ENCODE measurements around the gene TFIP11. TPM values are rescaled to one million over a fixed set of nuclear protein-coding genes. Genes with fewer than 3 reads are reported as not detected.
A peak's percentile ranks its signal among the peaks of the same experiment; 100 is the strongest.

TFIP11 gene
- total and polyA plus RNA-seq, 2 donors (not counting 1 experiment from before 2014, with no cell fraction given), result 33.5 to 82.8 TPM

- Histone ChIP-seq H3K27me3 (replicated peaks in 1 of 4; ENCODE audit: control extremely low read depth in 1 of 4, control insufficient read depth in 3 of 4, insufficient read depth in 4 of 4, low read length in 3 of 4) (no peaks in the 10 kb centered on the region), H3K4me2 (replicated peaks; ENCODE audit: low read depth, low read length, poor library complexity, severe bottlenecking) (peak overlapping the region; percentile 7), H3K36me3 (replicated peaks in 1 of 2; ENCODE audit: control extremely low read depth in 1 of 2, control insufficient read depth in 1 of 2, extremely low read depth in 1 of 2, insufficient read depth in 2 of 2, low read length in 1 of 2) (peaks cover 0 to 13% of the 10 kb centered on the region in 2 experiments), H4K20me1 (ENCODE audit: control insufficient read depth, insufficient read depth, low read length, poor library complexity, severe bottlenecking) (no peaks in the 10 kb centered on the region), H3K4me3 (ENCODE audit: control extremely low read depth in 1 of 5, extremely low read depth in 1 of 5, insufficient read depth in 1 of 5, low read depth in 2 of 5, low read length in 4 of 5) (no peak overlapping the region), H3K79me2 (ENCODE audit: control insufficient read depth, insufficient read depth, low read length) (peaks cover 57% of the 10 kb centered on the region), H2AFZ (ENCODE audit: insufficient read depth, low read depth, low read length, poor library complexity, severe bottlenecking) (no peak overlapping the region), H3K9me3 (ENCODE audit: control extremely low read depth in 1 of 3, control insufficient read depth in 2 of 3, insufficient read depth in 1 of 3, low read length in 2 of 3) (no peaks in the 10 kb centered on the region), H3K4me1 (ENCODE audit: control insufficient read depth in 2 of 2, insufficient read depth in 2 of 2, low read length in 2 of 2) (peaks cover 50 to 61% of the 10 kb centered on the region in 2 donors), H3K27ac (ENCODE audit: low read length in 2 of 2) (peak overlapping the region; percentile 72 to 90), H3K9ac (ENCODE audit: low read length) (no peak overlapping the region)
- POLR2A ChIA-PET, result interaction anchor here (0.6 kb wide), 1 partner anchor 182 kb away, joined by 3 read pairs; no protein-coding TSS in a partner anchor
- DNase-seq (no peak), ATAC-seq (ENCODE audit: low read depth) (no peak)
- peaks cover 79% of the 10 kb centered on the region for H3K4me1 Mint-ChIP-seq
- H3K27ac Mint-ChIP-seq, result peak overlapping the region; percentile 97
- CTCF ChIA-PET, result interaction anchor here (0.7 to 2.0 kb wide), 8 partner anchors 19 to 190 kb away, joined by 3 to 8 read pairs (median 3); no protein-coding TSS in a partner anchor
- TF ChIP-seq CTCF (IDR thresholded peaks at IDR 0.05), result no peak
- TF ChIP-seq EZH2 (IDR thresholded peaks at IDR 0.05; ENCODE audit: borderline replicate concordance, insufficient read depth, low read depth, low read length, poor library complexity, severe bottlenecking), result no peak
- intact Hi-C loops (cut with micrococcal nuclease), result loop anchor here (2.0 kb wide), 1 partner anchor 21 kb away; no protein-coding TSS in a partner anchor
- peak overlapping the region; percentile 94 for H3K4me3 Mint-ChIP-seq
- no peaks in the 10 kb centered on the region for H3K27me3 Mint-ChIP-seq
- no peaks in the 10 kb centered on the region for H3K9me3 Mint-ChIP-seq (ENCODE audit: insufficient read depth)
- 38% methylated on average over 3 of the region's 4 CpGs for WGBS (ENCODE audit: insufficient coverage)
These were observed 30.6 kb downstream of the TFIP11 start for GRCh38 chr22:26481694-26482093.

GRCh38 chr22:26481112-26481693 lies 31.1 kb downstream of the TFIP11 start:
- Mint-ChIP-seq H3K4me3 (peak overlapping the region; percentile 94), H3K27ac (peak overlapping the region; percentile 97), H3K27me3 (no peaks in the 10 kb centered on the region), H3K4me1 (peaks cover 79% of the 10 kb centered on the region), H3K9me3 (ENCODE audit: insufficient read depth) (no peaks in the 10 kb centered on the region)
- TF ChIP-seq CTCF (IDR thresholded peaks at IDR 0.05), result no peak
- TF ChIP-seq EZH2 (IDR thresholded peaks at IDR 0.05; ENCODE audit: borderline replicate concordance, insufficient read depth, low read depth, low read length, poor library complexity, severe bottlenecking), result no peak
- peaks cover 0 to 18% of the 10 kb centered on the region in 2 experiments for H3K36me3 ChIP-seq (replicated peaks in 1 of 2; ENCODE audit: control extremely low read depth in 1 of 2, control insufficient read depth in 1 of 2, extremely low read depth in 1 of 2, insufficient read depth in 2 of 2, low read length in 1 of 2)
- intact Hi-C loops (cut with micrococcal nuclease), result loop anchor here (2.0 kb wide), 1 partner anchor 20 kb away; no protein-coding TSS in a partner anchor
- H3K27ac ChIP-seq (ENCODE audit: low read length in 2 of 2), result peak overlapping the region; percentile 72 to 90
- no peaks in the 10 kb centered on the region for H3K9me3 ChIP-seq (ENCODE audit: control extremely low read depth in 1 of 3, control insufficient read depth in 2 of 3, insufficient read depth in 1 of 3, low read length in 2 of 3)
- ChIA-PET CTCF (interaction anchor here (0.7 to 2.0 kb wide), 6 partner anchors 20 to 191 kb away, joined by 3 to 8 read pairs (median 3); no protein-coding TSS in a partner anchor), POLR2A (interaction anchor here (0.6 kb wide), 1 partner anchor 183 kb away, joined by 3 read pairs; no protein-coding TSS in a partner anchor)
- peaks cover 50 to 61% of the 10 kb centered on the region in 2 donors for H3K4me1 ChIP-seq (ENCODE audit: control insufficient read depth in 2 of 2, insufficient read depth in 2 of 2, low read length in 2 of 2)
- H3K4me3 ChIP-seq (ENCODE audit: control extremely low read depth in 1 of 5, extremely low read depth in 1 of 5, insufficient read depth in 1 of 5, low read depth in 2 of 5, low read length in 4 of 5), result no peak overlapping the region
- no peak for DNase-seq
- ATAC-seq (ENCODE audit: low read depth), result no peak
- H2AFZ ChIP-seq (ENCODE audit: insufficient read depth, low read depth, low read length, poor library complexity, severe bottlenecking), result no peak overlapping the region
- H4K20me1 ChIP-seq (ENCODE audit: control insufficient read depth, insufficient read depth, low read length, poor library complexity, severe bottlenecking), result no peaks in the 10 kb centered on the region
- peaks cover 62% of the 10 kb centered on the region for H3K79me2 ChIP-seq (ENCODE audit: control insufficient read depth, insufficient read depth, low read length)
- no peak overlapping the region for H3K9ac ChIP-seq (ENCODE audit: low read length)
- H3K4me2 ChIP-seq (replicated peaks; ENCODE audit: low read depth, low read length, poor library complexity, severe bottlenecking), result peak overlapping the region; percentile 9
- no peaks in the 10 kb centered on the region for H3K27me3 ChIP-seq (replicated peaks in 1 of 4; ENCODE audit: control extremely low read depth in 1 of 4, control insufficient read depth in 3 of 4, insufficient read depth in 4 of 4, low read length in 3 of 4)
- 100% methylated on average over 2 of the region's 6 CpGs for WGBS (ENCODE audit: insufficient coverage)

All from B cell (primary cell).